NCI-H2107 (cell line): ENCODE results near the gene EED.
"Not testable (repeated sequence)": the region's sequence is repeated elsewhere in the genome, so short reads cannot be mapped to it uniquely, and the experiment has no call there.

Source experiments
- DNase-seq: peaks from one replicate; lab custom pipeline; 2025; lab: John Stamatoyannopoulos, UW

The EED gene

GRCh38 chr11:86218125-86219084, 26.1 kb upstream of the EED start:
- peak; percentile 8 for DNase-seq

- DNase-seq, result no peak
Observed at GRCh38 chr11:86219311-86220193, 25.0 kb upstream of the EED start.

GRCh38 chr11:86220653-86221052, 23.9 kb upstream of the EED start:
- DNase-seq, result no peak

GRCh38 chr11:86222081-86222480, 22.5 kb upstream of the EED start:
- no peak for DNase-seq

- not testable (repeated sequence) for DNase-seq
Observed at GRCh38 chr11:86224575-86224974, 20.0 kb upstream of the EED start.

GRCh38 chr11:86225344-86225743, 19.2 kb upstream of the EED start:
- DNase-seq, result not testable (repeated sequence)

- DNase-seq, result no peak
Observed at GRCh38 chr11:86228269-86229038, 16.1 kb upstream of the EED start.

GRCh38 chr11:86229039-86229330, 15.6 kb upstream of the EED start:
- not testable (repeated sequence) for DNase-seq

GRCh38 chr11:86230179-86230804, 14.3 kb upstream of the EED start:
- no peak for DNase-seq

- no peak for DNase-seq
Observed at GRCh38 chr11:86230921-86231434, 13.6 kb upstream of the EED start.

GRCh38 chr11:86232556-86232955, 12.0 kb upstream of the EED start:
- DNase-seq, result no peak

GRCh38 chr11:86234831-86235461, 9.6 kb upstream of the EED start:
- DNase-seq, result no peak

- no peak for DNase-seq
Observed at GRCh38 chr11:86237267-86237804, 7.2 kb upstream of the EED start.

GRCh38 chr11:86240164-86240563, 4.4 kb upstream of the EED start:
- no peak for DNase-seq

GRCh38 chr11:86241956-86242535, 2.5 kb upstream of the EED start:
- no peak for DNase-seq

GRCh38 chr11:86243396-86243795, 1.2 kb upstream of the EED start:
- DNase-seq, result no peak

GRCh38 chr11:86244063-86244521, 461 bp upstream of the EED start:
- peak; percentile 83 for DNase-seq

GRCh38 chr11:86245369-86246292, 1.1 kb downstream of the EED start:
- no peak for DNase-seq

GRCh38 chr11:86246293-86246675, 1.7 kb downstream of the EED start:
- DNase-seq, result no peak
